DMS153 (cell line): ENCODE results near the gene NUDT14.

Experiments used
- DNase-seq: peaks from one replicate; lab custom pipeline; 2025; lab: John Stamatoyannopoulos, UW

Gene NUDT14

GRCh38 chr14:105212541-105213300 lies 31.6 kb upstream of the NUDT14 start:
- no peak for DNase-seq

GRCh38 chr14:105211758-105212089 lies 30.6 kb upstream of the NUDT14 start:
- no peak for DNase-seq

- no peak for DNase-seq
Observed at GRCh38 chr14:105211086-105211757, 30.1 kb upstream of the NUDT14 start.

- no peak for DNase-seq
Observed at GRCh38 chr14:105210266-105211025, 29.3 kb upstream of the NUDT14 start.

- no peak for DNase-seq
Observed at GRCh38 chr14:105209646-105210045, 28.5 kb upstream of the NUDT14 start.

GRCh38 chr14:105209091-105209490 lies 28.0 kb upstream of the NUDT14 start:
- DNase-seq: no peak

GRCh38 chr14:105208738-105209075 lies 27.6 kb upstream of the NUDT14 start:
- DNase-seq: no peak

- DNase-seq: no peak
Observed at GRCh38 chr14:105207996-105208737, 27.1 kb upstream of the NUDT14 start.

GRCh38 chr14:105207460-105207901 lies 26.4 kb upstream of the NUDT14 start:
- no peak for DNase-seq

- no peak for DNase-seq
Observed at GRCh38 chr14:105206873-105207272, 25.8 kb upstream of the NUDT14 start.

GRCh38 chr14:105205673-105206208 lies 24.6 kb upstream of the NUDT14 start:
- no peak for DNase-seq

- no peak for DNase-seq
Observed at GRCh38 chr14:105204931-105205672, 24.0 kb upstream of the NUDT14 start.

GRCh38 chr14:105204206-105204930 lies 23.3 kb upstream of the NUDT14 start:
- no peak for DNase-seq

- no peak for DNase-seq
Observed at GRCh38 chr14:105203701-105204100, 22.6 kb upstream of the NUDT14 start.

- DNase-seq: no peak
Observed at GRCh38 chr14:105203057-105203531, 22.0 kb upstream of the NUDT14 start.

- DNase-seq: peak; percentile 25
Observed at GRCh38 chr14:105201925-105202513, 20.9 kb upstream of the NUDT14 start.

GRCh38 chr14:105201156-105201924 lies 20.2 kb upstream of the NUDT14 start:
- no peak for DNase-seq

GRCh38 chr14:105200641-105201040 lies 19.5 kb upstream of the NUDT14 start:
- DNase-seq: no peak

GRCh38 chr14:105200074-105200473 lies 19.0 kb upstream of the NUDT14 start:
- DNase-seq: no peak
